ENCODE results near the gene CLCC1.

The CLCC1 gene

DNA sequence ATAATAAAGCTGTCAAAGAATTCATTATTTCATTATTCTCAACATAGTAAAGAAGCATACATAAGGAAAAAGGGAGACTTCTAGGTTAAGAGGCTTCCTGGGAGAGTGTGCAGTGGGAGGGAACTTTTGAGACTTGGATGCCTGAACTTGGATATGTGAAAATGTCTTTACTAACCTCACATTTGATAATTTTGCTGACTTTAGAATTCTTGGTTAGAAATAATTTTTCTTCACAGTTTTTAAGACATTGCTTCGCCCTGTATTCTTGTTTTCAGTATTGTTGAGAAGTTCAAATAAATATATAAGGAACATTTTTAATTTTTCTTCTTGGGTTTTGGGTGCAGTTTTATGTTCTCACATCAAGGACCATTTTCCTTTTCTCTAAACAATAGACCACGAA is 46.5 kb downstream of the CLCC1 start:
- ATAC-seq: no peak
- TF ChIP-seq PPARA (CRISPR knock-in tag; IDR thresholded peaks at IDR 0.05; ENCODE audit: borderline replicate concordance) (no peak), RARB (CRISPR knock-in tag; IDR thresholded peaks at IDR 0.05) (no peak), ZFP30 (CRISPR knock-in tag; IDR thresholded peaks at IDR 0.05) (no peak), ISL1 (CRISPR knock-in tag; IDR thresholded peaks at IDR 0.05) (no peak), ZNF8 (CRISPR knock-in tag; IDR thresholded peaks at IDR 0.05) (no peak), TCF4 (CRISPR knock-in tag; IDR thresholded peaks at IDR 0.05; ENCODE audit: borderline replicate concordance) (no peak), ZC3H10 (CRISPR knock-in tag; IDR thresholded peaks at IDR 0.05) (no peak), ZNF70 (CRISPR knock-in tag; IDR thresholded peaks at IDR 0.05) (no peak), GLIS3 (CRISPR knock-in tag; IDR thresholded peaks at IDR 0.05) (no peak), CSDC2 (CRISPR knock-in tag; IDR thresholded peaks at IDR 0.05) (no peak), TSHZ2 (CRISPR knock-in tag; IDR thresholded peaks at IDR 0.05) (no peak), ARNTL (CRISPR knock-in tag; IDR thresholded peaks at IDR 0.05; ENCODE audit: borderline replicate concordance, low read depth) (no peak), TOX (CRISPR knock-in tag; IDR thresholded peaks at IDR 0.05; ENCODE audit: borderline replicate concordance) (no peak), ZFP3 (CRISPR knock-in tag; IDR thresholded peaks at IDR 0.05) (no peak), ZNF565 (CRISPR knock-in tag; conservative IDR thresholded peaks at IDR 0.05; ENCODE audit: low read depth) (no peak), OSR1 (CRISPR knock-in tag; IDR thresholded peaks at IDR 0.05) (no peak)
- TF ChIP-seq, protein P1, sequence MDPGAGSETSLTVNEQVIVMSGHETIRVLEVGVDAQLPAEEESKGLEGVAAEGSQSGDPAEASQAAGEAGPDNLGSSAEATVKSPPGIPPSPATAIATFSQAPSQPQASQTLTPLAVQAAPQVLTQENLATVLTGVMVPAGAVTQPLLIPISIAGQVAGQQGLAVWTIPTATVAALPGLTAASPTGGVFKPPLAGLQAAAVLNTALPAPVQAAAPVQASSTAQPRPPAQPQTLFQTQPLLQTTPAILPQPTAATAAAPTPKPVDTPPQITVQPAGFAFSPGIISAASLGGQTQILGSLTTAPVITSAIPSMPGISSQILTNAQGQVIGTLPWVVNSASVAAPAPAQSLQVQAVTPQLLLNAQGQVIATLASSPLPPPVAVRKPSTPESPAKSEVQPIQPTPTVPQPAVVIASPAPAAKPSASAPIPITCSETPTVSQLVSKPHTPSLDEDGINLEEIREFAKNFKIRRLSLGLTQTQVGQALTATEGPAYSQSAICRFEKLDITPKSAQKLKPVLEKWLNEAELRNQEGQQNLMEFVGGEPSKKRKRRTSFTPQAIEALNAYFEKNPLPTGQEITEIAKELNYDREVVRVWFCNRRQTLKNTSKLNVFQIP (CRISPR knock-in tag; IDR thresholded peaks at IDR 0.05; ENCODE audit: borderline replicate concordance, low read depth): no peak
- TF ChIP-seq, protein P2, sequence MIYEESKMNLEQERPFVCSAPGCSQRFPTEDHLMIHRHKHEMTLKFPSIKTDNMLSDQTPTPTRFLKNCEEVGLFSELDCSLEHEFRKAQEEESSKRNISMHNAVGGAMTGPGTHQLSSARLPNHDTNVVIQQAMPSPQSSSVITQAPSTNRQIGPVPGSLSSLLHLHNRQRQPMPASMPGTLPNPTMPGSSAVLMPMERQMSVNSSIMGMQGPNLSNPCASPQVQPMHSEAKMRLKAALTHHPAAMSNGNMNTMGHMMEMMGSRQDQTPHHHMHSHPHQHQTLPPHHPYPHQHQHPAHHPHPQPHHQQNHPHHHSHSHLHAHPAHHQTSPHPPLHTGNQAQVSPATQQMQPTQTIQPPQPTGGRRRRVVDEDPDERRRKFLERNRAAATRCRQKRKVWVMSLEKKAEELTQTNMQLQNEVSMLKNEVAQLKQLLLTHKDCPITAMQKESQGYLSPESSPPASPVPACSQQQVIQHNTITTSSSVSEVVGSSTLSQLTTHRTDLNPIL (CRISPR knock-in tag; IDR thresholded peaks at IDR 0.05; ENCODE audit: low read depth): no peak
